Neural cell (in vitro differentiated cells): ENCODE measurements around the gene NFIB. TPM values are rescaled to one million over a fixed set of nuclear protein-coding genes. Genes with fewer than 3 reads are reported as not detected.

ENCODE experiments used
- H2AFZ ChIP-seq: fragments of 200-600, 300-800 bp; sonication (generic), shearing (Covaris generic); 2 replicates; pipeline ENCODE4 v1.6.0; 2014; ENCODE audit warnings: low read depth, mild to moderate bottlenecking, antibody characterized with exemption, low read length, moderate library complexity
- H3F3A ChIP-seq: fragments of 200-600 bp; shearing (Covaris generic); 2 replicates; pipeline ENCODE4 v1.6.1; 2016; ENCODE audit warnings: mild to moderate bottlenecking, moderate library complexity, mixed read lengths, antibody characterized with exemption, low read length; ENCODE audit not compliant: insufficient read depth, poor library complexity, severe bottlenecking
- H3K27ac ChIP-seq: fragments of 200-600, 300-800 bp; sonication (generic), shearing (Covaris generic); 2 replicates; pipeline ENCODE4 v1.5.1; 2014; ENCODE audit warnings: mild to moderate bottlenecking, low read length, moderate library complexity
- H3K27me3 ChIP-seq: fragments of 300-800, 200-600 bp; sonication (generic), shearing (Covaris generic); 2 replicates; pipeline ENCODE4 v1.6.0; 2014; ENCODE audit warnings: mild to moderate bottlenecking, low read depth, low read length, moderate library complexity; ENCODE audit not compliant: insufficient read depth
- H3K36me3 ChIP-seq: fragments of 300-800, 200-600 bp; sonication (generic), shearing (Covaris generic); 2 replicates; pipeline ENCODE4 v1.5.1; 2014; ENCODE audit warnings: mild to moderate bottlenecking, antibody characterized with exemption, low read length, moderate library complexity; ENCODE audit not compliant: insufficient read depth
- H3K4me2 ChIP-seq: fragments of 300-800, 200-600 bp; sonication (generic), shearing (Covaris generic); 2 replicates; pipeline ENCODE4 v1.6.0; 2014; ENCODE audit warnings: mild to moderate bottlenecking, low read length
- H3K4me3 ChIP-seq: fragments of 300-800, 200-600 bp; sonication (generic), shearing (Covaris generic); 2 replicates; pipeline ENCODE4 v1.5.1; 2014; ENCODE audit warnings: mild to moderate bottlenecking, low read length, moderate library complexity
- H3K79me2 ChIP-seq: fragments of 200-600 bp; shearing (Covaris generic); replicated peaks from 2 replicates; pipeline ENCODE4 v1.6.0; 2014; ENCODE audit warnings: mild to moderate bottlenecking, low read length, moderate library complexity; ENCODE audit not compliant: insufficient read depth
- H3K9ac ChIP-seq: fragments of 300-800, 200-600 bp; sonication (generic), shearing (Covaris generic); 2 replicates; pipeline ENCODE4 v1.6.1; 2016; ENCODE audit warnings: mild to moderate bottlenecking, low read length, mixed read lengths
- H3K9me2 ChIP-seq: fragments of 200-600 bp; shearing (Covaris generic); 2 replicates; pipeline ENCODE4 v1.6.1; 2016; ENCODE audit warnings: mild to moderate bottlenecking, low read length, mixed read lengths; ENCODE audit not compliant: insufficient read depth
- H3K9me3 ChIP-seq: fragments of 200-600, 300-800 bp; sonication (generic), shearing (Covaris generic); 2 replicates; pipeline ENCODE4 v1.6.1; 2016; ENCODE audit warnings: mild to moderate bottlenecking, mixed run types, low read length, moderate library complexity, mixed read lengths
- H4K20me1 ChIP-seq: fragments of 200-600 bp; shearing (Covaris generic); 2 replicates; pipeline ENCODE4 v1.6.1; 2016; ENCODE audit warnings: mild to moderate bottlenecking, mixed run types; ENCODE audit not compliant: insufficient read depth
- EP300 ChIP-seq: fragments of 450-650 bp; conservative IDR thresholded peaks from 2 replicates; pipeline ENCODE4 v1.6.1; 2014; ENCODE audit warnings: antibody characterized with exemption, mild to moderate bottlenecking, moderate library complexity; ENCODE audit not compliant: poor library complexity, severe bottlenecking
- EZH2 ChIP-seq: fragments of 200-600, 300-800 bp; shearing (Covaris generic), sonication (generic); IDR thresholded peaks from 2 replicates; pipeline ENCODE4 v1.6.1; 2014; ENCODE audit warnings: antibody characterized with exemption, low read length, borderline replicate concordance, mild to moderate bottlenecking; ENCODE audit not compliant: insufficient read depth, poor library complexity, severe bottlenecking
- MXI1 ChIP-seq: fragments of 450-650 bp; conservative IDR thresholded peaks from 2 replicates; pipeline ENCODE4 v1.6.1; 2014; ENCODE audit warnings: antibody characterized with exemption, mild to moderate bottlenecking; ENCODE audit not compliant: poor library complexity, severe bottlenecking
- POLR2AphosphoS5 ChIP-seq: IDR thresholded peaks from 2 replicates; pipeline ENCODE4 v1.6.1; 2012
- RAD21 ChIP-seq: fragments of 450-650 bp; conservative IDR thresholded peaks from 2 replicates; pipeline ENCODE4 v1.6.1; 2014; ENCODE audit warnings: antibody characterized with exemption, mild to moderate bottlenecking, moderate library complexity
- SMC3 ChIP-seq: fragments of 450-650 bp; conservative IDR thresholded peaks from 2 replicates; pipeline ENCODE4 v1.6.1; 2014; ENCODE audit warnings: antibody characterized with exemption, mild to moderate bottlenecking, moderate library complexity; ENCODE audit not compliant: poor library complexity
- TAF1 ChIP-seq: IDR thresholded peaks from 2 replicates; pipeline ENCODE4 v1.6.1; 2012; ENCODE audit warnings: low read depth
- polyA plus RNA-seq: library from polyadenylated mRNA; depleted of rRNA; stranded (reverse); fragments of >200 nt; gene quantifications from 2 replicates; pipeline ENCODE4 v1.2.3, GENCODE V29; 2014
- TF ChIP-seq, protein P1 (sequence below): fragments of 450-650 bp; IDR thresholded peaks from 2 replicates; pipeline ENCODE4 v1.5.1; 2014; ENCODE audit warnings: antibody characterized with exemption, mild to moderate bottlenecking, moderate library complexity; ENCODE audit not compliant: poor library complexity, severe bottlenecking
- TF ChIP-seq, protein P2 (sequence below): IDR thresholded peaks from 2 replicates; pipeline ENCODE4 v1.6.1; 2012; ENCODE audit warnings: borderline replicate concordance

The NFIB gene
- polyA plus RNA-seq, 1 donor from 2014 or later: 0.73 TPM

DNA sequence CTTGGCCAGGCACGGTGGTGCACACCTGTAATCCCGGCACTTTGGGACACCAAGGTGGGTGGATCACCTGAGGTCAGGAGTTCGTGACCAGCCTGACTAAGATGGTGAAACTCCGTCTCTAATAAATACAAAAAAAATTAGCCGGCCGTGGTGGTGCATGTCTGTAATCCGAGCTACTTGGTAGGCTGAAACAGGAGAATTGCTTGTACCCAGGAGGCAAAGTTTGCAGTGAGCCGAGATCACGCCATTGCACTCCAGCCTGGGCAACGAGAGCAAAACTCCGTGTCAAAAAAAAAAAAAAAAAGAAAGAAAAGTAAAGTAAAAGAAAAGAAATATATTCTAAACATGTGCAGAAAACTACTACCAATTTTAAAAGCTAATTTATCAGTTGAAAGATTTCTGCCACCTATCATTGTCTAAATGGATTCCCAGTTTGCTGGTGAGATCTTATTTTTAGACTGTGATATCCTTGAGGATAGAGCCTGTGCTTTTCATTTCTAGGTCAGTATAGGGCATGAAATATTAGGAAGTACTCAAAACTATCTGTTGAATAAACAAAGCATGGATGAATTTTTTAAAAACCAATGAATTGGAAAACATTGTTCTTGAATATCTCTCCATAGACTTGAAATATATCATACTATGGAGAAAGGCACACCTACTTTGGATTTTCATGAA is 86.9 kb downstream of the NFIB start:
- Histone ChIP-seq H3K9ac (no peak overlapping the region), H3K27ac (no peak overlapping the region), H3K79me2 (no peaks in the 10 kb centered on the region), H3K27me3 (no peaks in the 10 kb centered on the region), H3K4me3 (no peak overlapping the region), H2AFZ (no peak overlapping the region), H3K9me3 (no peaks in the 10 kb centered on the region), H3K36me3 (no peaks in the 10 kb centered on the region), H3F3A (no peaks in the 10 kb centered on the region), H4K20me1 (no peaks in the 10 kb centered on the region), H3K4me2 (no peak overlapping the region), H3K9me2 (no peaks in the 10 kb centered on the region)
- TF ChIP-seq, protein P1, sequence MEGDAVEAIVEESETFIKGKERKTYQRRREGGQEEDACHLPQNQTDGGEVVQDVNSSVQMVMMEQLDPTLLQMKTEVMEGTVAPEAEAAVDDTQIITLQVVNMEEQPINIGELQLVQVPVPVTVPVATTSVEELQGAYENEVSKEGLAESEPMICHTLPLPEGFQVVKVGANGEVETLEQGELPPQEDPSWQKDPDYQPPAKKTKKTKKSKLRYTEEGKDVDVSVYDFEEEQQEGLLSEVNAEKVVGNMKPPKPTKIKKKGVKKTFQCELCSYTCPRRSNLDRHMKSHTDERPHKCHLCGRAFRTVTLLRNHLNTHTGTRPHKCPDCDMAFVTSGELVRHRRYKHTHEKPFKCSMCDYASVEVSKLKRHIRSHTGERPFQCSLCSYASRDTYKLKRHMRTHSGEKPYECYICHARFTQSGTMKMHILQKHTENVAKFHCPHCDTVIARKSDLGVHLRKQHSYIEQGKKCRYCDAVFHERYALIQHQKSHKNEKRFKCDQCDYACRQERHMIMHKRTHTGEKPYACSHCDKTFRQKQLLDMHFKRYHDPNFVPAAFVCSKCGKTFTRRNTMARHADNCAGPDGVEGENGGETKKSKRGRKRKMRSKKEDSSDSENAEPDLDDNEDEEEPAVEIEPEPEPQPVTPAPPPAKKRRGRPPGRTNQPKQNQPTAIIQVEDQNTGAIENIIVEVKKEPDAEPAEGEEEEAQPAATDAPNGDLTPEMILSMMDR: no peak
- no peak for TF ChIP-seq EP300
- TF ChIP-seq MXI1: no peak
- no peak for TF ChIP-seq EZH2
- TF ChIP-seq, protein P2, sequence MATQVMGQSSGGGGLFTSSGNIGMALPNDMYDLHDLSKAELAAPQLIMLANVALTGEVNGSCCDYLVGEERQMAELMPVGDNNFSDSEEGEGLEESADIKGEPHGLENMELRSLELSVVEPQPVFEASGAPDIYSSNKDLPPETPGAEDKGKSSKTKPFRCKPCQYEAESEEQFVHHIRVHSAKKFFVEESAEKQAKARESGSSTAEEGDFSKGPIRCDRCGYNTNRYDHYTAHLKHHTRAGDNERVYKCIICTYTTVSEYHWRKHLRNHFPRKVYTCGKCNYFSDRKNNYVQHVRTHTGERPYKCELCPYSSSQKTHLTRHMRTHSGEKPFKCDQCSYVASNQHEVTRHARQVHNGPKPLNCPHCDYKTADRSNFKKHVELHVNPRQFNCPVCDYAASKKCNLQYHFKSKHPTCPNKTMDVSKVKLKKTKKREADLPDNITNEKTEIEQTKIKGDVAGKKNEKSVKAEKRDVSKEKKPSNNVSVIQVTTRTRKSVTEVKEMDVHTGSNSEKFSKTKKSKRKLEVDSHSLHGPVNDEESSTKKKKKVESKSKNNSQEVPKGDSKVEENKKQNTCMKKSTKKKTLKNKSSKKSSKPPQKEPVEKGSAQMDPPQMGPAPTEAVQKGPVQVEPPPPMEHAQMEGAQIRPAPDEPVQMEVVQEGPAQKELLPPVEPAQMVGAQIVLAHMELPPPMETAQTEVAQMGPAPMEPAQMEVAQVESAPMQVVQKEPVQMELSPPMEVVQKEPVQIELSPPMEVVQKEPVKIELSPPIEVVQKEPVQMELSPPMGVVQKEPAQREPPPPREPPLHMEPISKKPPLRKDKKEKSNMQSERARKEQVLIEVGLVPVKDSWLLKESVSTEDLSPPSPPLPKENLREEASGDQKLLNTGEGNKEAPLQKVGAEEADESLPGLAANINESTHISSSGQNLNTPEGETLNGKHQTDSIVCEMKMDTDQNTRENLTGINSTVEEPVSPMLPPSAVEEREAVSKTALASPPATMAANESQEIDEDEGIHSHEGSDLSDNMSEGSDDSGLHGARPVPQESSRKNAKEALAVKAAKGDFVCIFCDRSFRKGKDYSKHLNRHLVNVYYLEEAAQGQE: no peak
- no peak for TF ChIP-seq TAF1
- TF ChIP-seq SMC3: no peak
- no peak for TF ChIP-seq POLR2AphosphoS5
- TF ChIP-seq RAD21: no peak

DNA sequence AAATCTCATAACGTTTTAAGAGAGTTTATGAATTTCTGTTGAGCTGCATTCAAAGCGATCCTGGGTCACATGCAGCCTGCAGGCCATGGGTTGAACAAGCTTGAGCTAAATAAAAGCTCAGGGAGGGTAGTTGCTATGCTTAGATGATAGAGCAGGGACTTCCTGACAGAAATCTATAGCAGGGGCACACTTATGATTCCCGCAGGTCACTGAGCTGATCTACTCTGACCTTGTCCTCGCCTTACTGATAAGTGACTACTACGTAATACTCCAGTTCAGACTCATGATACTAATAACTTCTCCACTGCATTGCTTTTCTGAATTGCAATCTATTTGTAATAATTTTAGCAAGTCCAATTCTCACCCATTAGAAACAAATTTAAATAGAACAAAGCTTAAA is 90.9 kb downstream of the NFIB start:
- Histone ChIP-seq H4K20me1 (no peaks in the 10 kb centered on the region), H3K36me3 (no peaks in the 10 kb centered on the region), H3K9ac (no peak overlapping the region), H3K9me2 (no peaks in the 10 kb centered on the region), H3K9me3 (no peaks in the 10 kb centered on the region), H3K79me2 (no peaks in the 10 kb centered on the region), H2AFZ (no peak overlapping the region), H3F3A (no peaks in the 10 kb centered on the region), H3K4me2 (no peak overlapping the region), H3K27ac (no peak overlapping the region), H3K4me3 (no peak overlapping the region), H3K27me3 (no peaks in the 10 kb centered on the region)
- no peak for TF ChIP-seq EP300
- TF ChIP-seq TAF1: no peak
- TF ChIP-seq, protein P2: no peak
- TF ChIP-seq, protein P1: no peak
- no peak for TF ChIP-seq RAD21
- TF ChIP-seq EZH2: no peak
- no peak for TF ChIP-seq SMC3
- no peak for TF ChIP-seq MXI1
- no peak for TF ChIP-seq POLR2AphosphoS5
